ENCODE data around the gene CALCOCO1.
"Not testable (repeated sequence)": the region's sequence is repeated elsewhere in the genome, so short reads cannot be mapped to it uniquely, and the experiment has no call there.

Gene CALCOCO1, protein sequence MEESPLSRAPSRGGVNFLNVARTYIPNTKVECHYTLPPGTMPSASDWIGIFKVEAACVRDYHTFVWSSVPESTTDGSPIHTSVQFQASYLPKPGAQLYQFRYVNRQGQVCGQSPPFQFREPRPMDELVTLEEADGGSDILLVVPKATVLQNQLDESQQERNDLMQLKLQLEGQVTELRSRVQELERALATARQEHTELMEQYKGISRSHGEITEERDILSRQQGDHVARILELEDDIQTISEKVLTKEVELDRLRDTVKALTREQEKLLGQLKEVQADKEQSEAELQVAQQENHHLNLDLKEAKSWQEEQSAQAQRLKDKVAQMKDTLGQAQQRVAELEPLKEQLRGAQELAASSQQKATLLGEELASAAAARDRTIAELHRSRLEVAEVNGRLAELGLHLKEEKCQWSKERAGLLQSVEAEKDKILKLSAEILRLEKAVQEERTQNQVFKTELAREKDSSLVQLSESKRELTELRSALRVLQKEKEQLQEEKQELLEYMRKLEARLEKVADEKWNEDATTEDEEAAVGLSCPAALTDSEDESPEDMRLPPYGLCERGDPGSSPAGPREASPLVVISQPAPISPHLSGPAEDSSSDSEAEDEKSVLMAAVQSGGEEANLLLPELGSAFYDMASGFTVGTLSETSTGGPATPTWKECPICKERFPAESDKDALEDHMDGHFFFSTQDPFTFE

DNA sequence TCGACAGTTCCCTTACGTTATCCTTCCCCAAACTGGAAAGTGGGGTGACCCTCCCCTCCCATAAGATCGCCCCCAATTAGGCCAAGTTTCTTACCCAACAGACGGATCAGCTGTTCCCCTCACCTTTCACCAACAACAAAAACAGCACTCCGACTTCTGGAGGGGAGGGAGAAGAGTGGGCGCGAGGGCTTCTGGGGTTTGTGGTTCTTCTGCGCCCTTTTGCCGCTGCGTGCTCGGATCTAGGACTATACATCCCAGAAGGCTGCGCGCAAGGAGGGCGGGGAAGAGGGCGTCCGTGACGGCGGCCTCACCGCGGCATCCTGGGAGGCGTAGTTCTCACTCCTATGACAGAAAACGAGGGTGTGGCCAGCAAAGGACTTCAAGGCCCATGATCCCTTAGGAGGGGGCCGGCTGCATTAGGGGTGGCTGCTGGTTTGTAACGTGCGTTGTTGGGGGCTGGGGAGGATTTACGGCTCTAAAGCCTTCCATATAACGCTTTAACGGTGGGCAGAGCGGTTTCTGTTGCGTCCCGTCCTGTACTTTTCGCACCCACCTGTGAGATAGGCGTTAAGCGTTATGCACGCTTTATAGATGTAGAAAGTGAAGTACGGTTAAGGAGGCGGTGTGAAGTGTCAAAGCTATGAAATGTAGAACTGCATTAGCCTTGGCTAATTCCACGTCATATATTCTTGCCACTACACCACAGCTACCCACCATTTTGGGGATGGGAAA lies at the start of gene CALCOCO1:
Gene CALCOCO1, minus strand, starts transcription at position 143 of the 732 bp plus-strand sequence. CDS start 2,210 bp downstream, outside the sequence.
- peak; percentile 100 for DNase-seq

DNA sequence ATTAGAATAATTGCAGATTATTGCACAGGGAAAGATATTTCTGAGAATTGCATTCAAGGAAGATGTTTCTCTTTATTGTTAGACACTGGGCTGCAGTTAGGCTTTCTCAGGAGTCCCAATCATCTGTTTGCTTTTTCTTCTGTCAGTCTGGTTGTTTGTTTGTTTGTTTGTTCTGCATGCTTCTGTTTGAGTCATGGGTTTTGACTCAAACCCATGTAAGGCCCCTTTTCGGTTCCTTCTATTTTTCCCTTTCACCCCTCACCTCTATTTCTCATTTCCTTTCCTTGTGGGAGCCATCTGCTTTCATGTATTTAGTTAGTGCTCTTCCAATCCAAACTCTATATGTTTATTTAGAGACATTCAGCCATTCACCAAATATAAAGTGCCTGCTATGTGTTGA lies 49.6 kb upstream of the CALCOCO1 start:
- DNase-seq, result no peak

DNA sequence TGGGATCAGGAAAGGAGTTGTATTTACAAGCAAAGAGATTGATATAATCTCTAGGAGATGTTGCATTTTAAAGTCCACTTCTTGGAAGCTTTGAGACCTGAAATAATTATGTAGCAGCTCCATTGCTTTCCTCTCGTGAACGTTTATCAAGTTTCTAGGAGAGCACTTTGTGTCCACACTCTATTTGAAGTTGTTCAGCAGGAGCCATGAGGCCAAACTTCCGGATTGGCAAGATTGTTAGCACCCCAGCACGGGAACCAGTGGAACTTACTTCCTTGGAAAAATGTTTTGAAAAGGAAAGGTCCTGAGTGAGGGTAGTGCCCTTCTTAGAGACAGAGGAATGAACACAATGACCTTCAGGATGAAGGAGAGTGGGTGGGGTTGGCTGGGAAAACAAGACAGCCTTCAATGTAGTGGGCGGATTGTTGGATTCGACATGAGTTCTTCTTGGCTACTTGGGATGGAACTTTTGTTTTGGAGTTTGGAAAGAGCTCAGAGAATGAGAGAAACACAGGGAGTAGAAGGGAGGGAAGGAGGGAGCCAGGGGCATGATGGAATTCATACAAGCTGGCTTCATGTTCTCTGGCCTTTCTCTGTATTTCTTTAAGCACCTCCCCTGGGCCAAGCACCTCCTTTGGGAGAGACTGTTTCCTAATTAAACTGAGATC lies 48.4 kb upstream of the CALCOCO1 start:
- no peak for DNase-seq

DNA sequence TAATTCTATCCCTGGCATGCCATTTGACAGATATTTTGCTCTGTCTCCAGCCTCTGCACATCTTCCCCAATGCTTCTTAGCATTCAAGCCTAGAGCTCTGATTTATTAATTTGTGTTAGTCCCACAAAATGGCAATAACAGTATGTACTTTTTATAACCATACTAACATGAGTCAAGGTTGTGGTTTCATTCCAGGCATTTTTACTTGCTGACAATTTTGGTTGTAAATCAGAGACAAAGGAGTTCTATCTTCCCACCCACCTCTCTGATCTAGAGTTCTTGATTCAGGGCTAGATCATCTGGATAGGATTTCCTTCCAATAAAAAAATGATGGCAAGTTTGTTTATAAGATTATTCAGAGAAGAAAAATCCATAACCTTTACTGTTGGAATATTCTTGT lies 43.0 kb upstream of the CALCOCO1 start:
- DNase-seq, result peak; percentile 93

DNA sequence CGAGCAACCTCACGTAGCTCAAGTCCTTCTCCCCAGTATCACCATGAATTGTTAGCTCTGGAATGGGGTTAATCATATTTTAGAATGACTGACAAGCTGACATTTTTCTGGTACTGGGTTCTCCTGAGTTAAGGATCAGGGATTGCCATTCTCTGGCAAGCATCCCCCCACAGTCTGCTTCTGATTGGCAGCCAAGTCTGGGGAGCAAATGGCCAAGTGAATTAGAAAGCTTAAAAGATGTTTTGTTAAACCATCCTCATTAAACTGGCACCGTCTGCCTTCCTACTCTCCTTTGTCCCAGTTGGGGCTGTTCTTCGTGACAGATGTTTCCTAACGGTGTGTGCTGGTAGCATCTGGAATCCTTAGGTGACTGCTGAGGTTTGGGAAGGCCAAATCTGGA lies 41.7 kb upstream of the CALCOCO1 start:
- DNase-seq, result no peak

DNA sequence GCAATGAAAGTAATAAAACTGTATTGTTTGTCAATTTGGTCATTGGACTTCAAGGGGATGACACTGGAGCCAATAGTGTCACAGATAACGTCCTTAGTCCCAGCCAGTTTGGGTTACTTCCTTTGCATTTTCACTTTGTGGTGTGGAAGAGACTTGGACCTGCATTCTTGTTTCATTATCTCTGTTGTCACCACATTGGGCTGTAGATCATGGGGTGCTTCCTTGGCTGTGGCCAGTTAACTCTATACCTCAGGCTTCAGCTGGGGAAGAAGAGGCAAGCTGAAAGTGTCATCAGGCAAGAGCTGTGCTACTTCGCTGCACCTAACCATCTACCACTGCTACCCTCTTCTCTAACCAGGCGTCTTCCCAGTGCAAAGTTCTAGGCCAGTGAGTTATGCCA lies 39.6 kb upstream of the CALCOCO1 start:
- peak; percentile 28 for DNase-seq

DNA sequence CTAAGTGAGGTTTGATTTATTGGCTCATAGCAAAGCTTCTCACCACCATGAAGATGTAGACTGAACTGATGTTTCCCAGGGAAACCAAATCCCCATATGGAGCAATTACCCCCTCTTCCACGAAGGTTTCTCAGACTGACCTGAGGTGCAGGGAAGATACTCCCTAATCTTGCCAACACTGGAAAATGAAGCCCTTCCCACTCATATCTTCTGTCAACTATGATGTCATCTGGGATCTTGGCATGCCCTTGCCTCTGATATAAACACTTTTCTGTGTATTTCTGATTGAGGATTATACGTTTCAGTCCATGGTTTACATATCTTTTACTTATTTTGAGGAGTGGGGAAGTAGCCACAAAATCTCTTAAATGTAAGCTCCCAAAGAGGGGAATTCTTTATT lies 38.6 kb upstream of the CALCOCO1 start:
- peak; percentile 73 for DNase-seq

DNA sequence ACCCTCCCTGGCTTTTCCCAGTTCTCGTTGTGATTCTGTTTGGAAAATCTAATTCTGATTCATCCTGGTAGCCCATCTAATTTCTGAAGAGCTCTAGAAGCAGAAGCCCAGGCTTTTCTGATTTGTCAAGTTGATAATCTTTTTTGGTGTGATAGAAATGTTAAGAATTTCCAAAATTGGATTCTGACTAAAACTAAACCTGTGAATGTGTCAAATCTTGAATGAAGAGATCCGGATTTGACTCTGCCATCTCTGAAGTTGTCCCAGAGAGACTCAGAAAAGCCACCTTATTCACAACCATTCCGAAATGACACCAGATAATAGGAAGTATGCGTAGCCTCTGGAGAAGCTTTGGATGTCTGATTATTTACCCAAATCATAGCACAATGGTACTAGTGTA lies 37.4 kb upstream of the CALCOCO1 start:
- no peak for DNase-seq

DNA sequence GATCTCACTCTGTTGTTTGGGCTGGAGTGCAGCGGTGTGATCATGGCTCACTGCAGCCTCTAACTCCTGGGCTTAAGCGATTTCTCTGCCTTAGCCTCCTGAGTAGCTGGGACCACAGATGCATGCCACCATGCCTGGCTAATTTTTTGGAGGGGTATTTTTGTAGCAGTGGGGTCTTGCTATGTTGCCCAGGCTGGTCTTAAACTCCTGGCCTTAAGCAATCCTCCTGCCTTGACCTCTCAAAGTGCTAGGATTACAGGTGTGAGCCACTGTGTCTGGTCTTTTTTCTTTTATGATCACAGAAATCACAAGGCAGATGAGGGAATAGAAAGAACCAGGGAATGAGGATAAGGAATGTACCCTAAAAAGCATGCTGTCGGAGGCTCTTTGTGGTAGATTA lies 35.5 kb upstream of the CALCOCO1 start:
- not testable (repeated sequence) for DNase-seq

DNA sequence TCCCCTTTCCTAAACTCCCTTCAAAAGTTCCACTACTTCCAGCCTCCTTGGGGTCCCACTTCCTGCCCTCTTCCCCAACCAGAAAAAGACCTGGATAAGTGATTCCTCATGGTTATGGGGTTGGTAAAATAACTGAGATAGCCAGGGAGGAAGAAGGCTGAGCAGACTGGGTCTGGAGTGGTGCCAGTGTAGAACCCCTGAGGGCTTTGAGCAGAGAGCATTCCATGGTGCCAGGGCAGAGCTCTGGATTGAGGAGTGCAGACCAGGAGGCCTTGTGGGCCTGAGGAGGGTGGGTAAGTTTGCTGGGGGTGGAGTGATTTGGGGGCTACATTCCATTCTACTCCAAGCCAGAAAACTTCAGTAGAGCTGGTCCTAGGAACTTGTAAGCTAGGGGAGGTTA lies 34.1 kb upstream of the CALCOCO1 start:
- peak; percentile 78 for DNase-seq

DNA sequence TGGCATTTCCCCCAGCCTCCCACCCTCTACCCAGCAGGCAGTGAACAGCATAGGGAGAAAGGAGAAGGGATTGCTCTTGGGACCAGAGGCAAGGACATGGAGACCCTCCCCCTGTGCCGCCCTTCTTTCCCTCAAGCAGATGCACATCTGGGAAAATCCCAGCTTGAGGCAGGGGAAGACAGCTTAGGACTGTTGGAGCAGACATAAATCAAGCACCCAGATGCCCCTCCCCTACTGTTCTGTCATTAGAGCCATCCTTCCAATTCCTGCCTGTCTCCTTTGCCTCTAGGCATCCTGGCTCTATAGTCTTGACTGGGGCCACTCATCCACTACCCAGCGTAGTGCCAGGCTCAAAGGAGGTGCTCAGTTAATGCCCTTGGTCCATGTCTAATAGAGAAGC lies 32.0 kb upstream of the CALCOCO1 start:
- DNase-seq, result no peak

DNA sequence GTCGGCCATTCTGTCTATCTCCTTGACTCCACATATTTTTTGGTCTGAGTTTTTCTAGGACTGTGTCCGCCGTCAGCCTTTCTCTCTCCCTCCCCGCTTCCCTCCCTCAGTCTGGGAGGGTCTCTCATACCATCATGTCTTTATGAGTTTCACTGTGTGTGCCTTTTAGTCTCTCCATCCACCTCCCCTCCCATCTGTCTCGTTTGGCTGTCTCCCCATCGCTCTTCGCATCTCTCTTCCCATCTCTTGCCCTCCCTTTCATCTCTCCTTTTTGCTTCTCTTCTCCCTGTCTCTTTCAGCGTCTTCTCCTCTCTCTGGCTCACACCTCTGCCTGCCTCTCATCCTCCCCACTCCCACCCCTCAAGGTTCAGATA lies 31.5 kb upstream of the CALCOCO1 start:
- no peak for DNase-seq

DNA sequence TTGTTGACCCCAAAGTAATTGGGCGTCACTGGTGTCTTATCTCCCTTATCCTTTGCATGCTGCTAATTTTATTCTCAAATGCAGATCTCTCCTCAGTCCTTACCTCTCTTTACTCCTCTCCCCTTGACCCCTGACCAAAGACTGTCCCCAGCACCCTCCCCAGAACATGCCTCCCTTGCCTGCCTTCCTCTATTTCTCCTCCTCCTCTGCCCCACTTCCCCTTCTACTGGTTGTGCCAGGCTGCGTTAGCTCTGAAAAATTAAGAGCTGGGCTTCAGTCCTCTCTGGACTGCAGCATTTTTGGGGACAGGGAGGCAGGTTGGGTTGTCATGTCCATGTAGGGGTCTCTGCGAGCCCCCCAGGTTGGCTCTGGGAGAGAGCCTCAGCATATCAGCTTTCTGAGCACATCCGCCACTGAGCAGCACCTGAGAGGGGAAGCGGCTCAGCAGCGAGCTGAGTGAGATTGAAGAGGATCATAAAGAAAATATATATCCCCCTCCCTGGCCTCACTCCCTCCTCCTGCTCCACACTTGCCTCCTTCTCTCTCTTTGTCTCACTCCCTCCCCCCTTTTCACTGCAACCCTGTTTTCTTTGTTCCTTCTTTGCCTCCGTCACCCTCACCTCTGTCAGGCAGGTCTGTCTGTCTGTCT lies 31.0 kb upstream of the CALCOCO1 start:
- DNase-seq, result no peak

DNA sequence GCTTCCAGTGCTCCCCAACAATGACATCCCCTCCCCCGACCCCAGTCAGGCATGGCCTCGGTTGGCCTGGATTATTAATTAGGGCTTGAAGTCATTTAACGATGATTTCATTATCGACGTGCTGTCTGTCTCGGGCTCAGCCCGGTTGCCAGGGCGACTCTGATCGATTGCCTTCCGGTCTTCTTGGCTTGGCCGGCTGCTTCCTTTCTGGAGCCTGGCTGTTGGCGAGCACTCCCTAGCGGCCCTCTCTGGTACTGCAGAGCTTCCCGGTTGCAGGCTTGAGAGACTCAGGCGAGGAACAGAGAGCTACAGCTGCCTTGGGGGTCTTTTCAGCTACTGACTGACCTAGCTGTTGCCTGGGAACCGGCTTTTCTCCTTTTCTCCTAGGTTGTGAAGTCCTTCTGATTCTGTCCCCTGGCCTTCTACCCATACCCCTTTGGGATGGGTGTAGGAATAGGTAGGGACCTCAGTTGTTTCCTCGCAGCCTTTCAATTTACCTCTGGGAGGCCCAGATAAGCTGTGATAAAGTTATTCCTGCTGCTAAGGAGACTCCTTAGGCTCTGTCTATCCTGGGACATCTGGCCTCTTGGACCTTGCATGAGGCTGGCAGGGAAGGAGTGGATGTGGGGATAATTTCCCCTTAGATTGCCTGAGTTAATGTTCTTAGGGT lies 30.0 kb upstream of the CALCOCO1 start:
- peak; percentile 67 for DNase-seq

DNA sequence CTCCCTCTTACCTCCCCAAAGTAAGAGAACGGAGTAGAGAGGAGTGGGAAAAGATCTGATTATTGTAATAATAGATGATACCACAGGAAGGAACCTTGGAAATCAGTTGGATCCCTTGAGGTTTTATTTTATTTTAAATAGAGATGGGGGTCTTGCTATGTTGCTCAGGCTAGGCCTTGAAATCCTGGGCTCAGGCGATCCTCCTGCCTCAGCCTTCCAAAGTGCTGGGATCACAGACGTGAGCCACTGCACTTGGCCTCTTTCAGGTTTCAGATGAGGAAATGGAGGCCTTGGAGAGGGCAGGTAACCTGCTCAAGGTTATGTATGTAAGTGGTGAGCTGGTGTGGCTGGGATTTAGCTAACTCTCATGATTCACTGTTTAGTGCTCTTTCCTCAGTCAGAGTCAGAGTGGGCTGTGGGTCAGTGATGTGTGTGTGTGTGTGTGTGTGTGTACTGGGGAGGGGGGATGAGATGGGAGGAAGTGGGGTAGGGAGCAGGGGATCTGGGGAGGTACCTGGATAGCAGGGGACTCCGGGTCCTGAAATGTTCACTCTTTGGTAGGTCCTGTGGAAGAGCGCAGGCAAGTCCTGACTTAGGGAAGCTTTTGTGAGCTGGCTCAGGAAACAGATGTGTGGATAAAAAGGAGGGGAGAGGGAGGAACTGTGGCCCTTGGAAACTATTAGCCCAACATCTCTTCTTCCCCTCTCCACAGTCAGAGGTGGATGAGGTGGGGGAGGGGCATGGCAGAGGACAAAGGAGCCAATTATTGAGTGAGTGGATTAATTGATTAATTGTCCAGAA lies 29.2 kb upstream of the CALCOCO1 start:
- DNase-seq, result no peak

DNA sequence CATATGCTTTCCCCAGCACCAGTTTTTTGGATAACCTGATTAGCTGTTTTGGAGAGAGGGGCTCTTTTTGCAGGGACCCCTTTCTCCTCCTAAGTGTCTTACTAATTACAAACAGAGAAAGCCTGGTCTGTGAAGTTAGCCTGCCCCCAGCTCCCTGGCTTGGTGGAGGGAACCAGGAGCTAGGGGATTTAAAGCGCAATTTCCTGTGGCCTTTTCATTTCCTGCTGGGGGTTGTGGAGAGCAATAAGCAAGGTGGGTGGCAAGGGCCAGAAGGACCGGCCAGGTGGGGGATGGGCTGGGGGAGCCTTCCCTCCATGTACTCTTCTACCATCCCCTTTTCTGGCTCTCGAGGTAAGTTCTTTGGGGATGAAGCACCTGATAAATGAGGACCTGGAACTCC lies 28.6 kb upstream of the CALCOCO1 start:
- DNase-seq, result no peak

DNA sequence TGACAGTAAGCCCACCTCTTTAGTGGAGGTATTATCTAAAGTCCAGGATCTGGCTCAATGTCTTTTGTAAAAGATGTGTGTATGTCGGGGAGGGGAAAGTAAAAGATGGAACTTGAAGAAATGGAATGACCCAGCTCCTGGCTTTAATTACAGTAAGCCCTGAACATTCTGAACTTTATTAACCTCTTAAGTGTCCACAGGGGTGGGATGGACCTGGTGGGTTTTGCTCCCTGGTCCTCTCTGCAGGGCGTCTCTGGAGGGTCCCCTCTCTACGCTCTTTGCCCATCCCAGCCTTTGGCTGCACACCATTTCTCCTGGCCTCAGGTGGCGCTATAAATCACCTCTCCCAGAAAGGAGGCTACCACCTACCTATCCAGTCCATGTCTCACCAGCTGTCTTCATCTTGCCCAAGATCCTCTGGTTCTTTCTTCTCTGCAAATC lies 28.2 kb upstream of the CALCOCO1 start:
- DNase-seq, result no peak

DNA sequence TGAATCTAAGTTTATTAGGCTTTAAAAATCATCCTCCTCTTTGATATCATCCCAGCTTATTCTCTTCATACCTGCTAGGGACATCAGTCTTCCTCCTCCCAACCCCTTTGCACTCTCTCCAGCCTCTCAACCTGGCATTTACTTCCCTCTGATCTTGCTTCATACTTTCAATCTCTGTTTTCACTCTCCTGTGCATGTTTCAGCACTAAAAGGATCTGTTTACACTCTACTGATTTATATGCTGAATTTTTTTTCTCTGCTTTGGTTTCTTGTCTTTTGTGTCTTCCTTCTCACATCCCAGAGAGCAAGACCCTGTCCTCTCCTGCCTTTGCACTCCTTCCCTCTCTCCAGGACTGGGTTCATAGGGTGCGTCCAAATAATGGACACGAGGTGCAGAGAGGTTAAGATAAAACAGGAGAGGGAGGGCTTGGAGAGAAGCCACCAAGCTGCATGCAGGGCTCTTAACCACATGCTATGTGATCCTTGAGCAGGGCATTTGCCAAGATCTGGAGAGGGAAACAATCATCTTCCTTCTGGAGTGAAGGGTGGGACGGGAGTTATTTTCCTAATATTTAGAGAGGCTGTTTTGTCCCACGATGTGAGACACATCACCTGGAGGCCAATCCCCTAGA lies 27.5 kb upstream of the CALCOCO1 start:
- DNase-seq, result no peak

DNA sequence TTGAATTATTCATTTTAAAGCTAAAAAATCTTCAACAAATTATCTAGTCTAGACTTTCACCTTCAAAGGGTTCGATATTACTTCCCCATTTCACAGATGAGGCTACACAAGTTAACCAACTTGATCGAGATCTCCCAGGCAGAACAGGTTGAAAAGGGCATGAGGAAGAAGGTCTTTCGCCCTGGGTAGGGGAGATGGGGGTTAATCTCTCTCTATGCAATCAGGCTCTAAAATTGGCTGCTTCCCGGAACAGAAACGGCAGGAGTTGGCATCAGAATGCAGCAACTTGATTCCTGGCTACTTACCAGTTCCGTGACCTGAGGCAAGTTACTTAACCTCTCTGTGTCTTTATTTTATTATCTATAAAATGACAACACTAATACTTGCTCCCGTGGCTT lies 26.9 kb upstream of the CALCOCO1 start:
- DNase-seq, result no peak

DNA sequence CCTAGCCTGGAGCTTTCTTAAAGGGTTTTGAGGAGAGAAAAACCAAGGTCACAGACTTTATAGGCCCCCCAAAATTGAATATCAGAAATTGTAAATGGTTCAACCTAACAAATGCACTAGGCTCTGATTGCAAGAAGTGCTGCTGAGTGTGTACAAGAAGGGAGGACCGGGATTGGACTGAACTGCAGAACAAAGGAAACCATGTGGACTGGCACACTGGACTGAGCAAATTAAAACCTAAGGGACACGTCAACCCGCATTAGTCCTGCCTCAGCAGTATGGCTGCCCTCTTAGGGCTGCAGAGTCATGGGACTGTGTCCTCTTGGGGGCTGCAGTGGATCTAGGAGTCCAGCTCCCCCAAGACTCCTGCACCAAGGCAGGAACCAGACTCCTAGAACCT lies 25.4 kb upstream of the CALCOCO1 start:
- no peak for DNase-seq

DNA sequence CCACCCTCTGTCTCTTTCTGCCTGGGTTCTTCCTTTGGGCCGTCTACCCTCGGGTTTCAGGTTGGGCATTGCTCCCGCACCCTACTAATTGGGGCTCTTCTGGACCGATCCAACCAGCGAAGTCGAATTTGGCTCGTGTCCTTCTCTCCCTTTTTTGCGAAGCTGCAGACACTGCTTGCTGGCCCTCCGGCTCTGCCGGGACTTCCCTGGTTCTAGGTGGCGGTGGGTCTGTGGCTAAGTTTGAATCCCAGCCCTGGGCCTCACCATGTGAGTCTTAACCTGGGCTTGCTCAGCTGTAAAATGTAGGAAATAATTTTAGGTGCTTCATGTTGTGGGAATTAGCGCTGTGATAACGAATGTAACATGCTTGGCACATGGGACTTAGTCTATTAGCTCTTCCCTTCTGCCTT lies 24.9 kb upstream of the CALCOCO1 start:
- DNase-seq, result no peak
